ENCODE measurements around the gene EMILIN2.

GRCh38 chr18:2882201-2882600 lies 35.4 kb downstream of the EMILIN2 start:
- TF ChIP-seq CTCF (IDR thresholded peaks at IDR 0.05) (no peak), POLR2A (IDR thresholded peaks at IDR 0.05) (no peak)
